Stimulated activated CD4-positive, alpha-beta T cell treated with anti-CD3 and anti-CD28 coated beads, TNF-alpha, amount 100 ng/mL, for 4 hours (primary cell): ENCODE data around the gene OLFM2.
"Not testable (repeated sequence)": the region's sequence is repeated elsewhere in the genome, so short reads cannot be mapped to it uniquely, and the experiment has no call there.

Experiments used
- DNase-seq, 3 experiments: peaks; one replicate each; pipeline ENCODE4 v3.0.0-alpha.2; 2020; ENCODE audit warnings: low read depth in 3 of 3

Gene OLFM2

GRCh38 chr19:9936326-9937000 lies at the start of gene OLFM2:
OLFM2 (minus strand) TSS chr19:9936515; CDS start chr19:9936366, 149 bp downstream.
- DNase-seq, result peak in 1 of 3 experiments; percentile 21

GRCh38 chr19:9981406-9982260 lies 45.3 kb upstream of the OLFM2 start:
- DNase-seq, result no peak

GRCh38 chr19:9972103-9972502 lies 35.8 kb upstream of the OLFM2 start:
- no peak for DNase-seq

- DNase-seq, result no peak
Measured at GRCh38 chr19:9971166-9971897, 35.0 kb upstream of the OLFM2 start.

GRCh38 chr19:9970481-9970880 lies 34.2 kb upstream of the OLFM2 start:
- DNase-seq, result no peak

- no peak for DNase-seq
Measured at GRCh38 chr19:9969688-9969975, 33.3 kb upstream of the OLFM2 start.

GRCh38 chr19:9968820-9969687 lies 32.7 kb upstream of the OLFM2 start:
- DNase-seq, result no peak

- no peak for DNase-seq
Measured at GRCh38 chr19:9967326-9967725, 31.0 kb upstream of the OLFM2 start.

- no peak for DNase-seq
Measured at GRCh38 chr19:9966448-9966847, 30.1 kb upstream of the OLFM2 start.

- no peak for DNase-seq
Measured at GRCh38 chr19:9966024-9966423, 29.7 kb upstream of the OLFM2 start.

GRCh38 chr19:9962623-9963290 lies 26.4 kb upstream of the OLFM2 start:
- DNase-seq, result no peak

- no peak for DNase-seq
Measured at GRCh38 chr19:9961103-9961502, 24.8 kb upstream of the OLFM2 start.

- no peak for DNase-seq
Measured at GRCh38 chr19:9958379-9958821, 22.1 kb upstream of the OLFM2 start.

- DNase-seq, result no peak
Measured at GRCh38 chr19:9956956-9957355, 20.6 kb upstream of the OLFM2 start.

GRCh38 chr19:9953802-9954542 lies 17.7 kb upstream of the OLFM2 start:
- DNase-seq, result no peak

GRCh38 chr19:9952276-9952675 lies 16.0 kb upstream of the OLFM2 start:
- no peak for DNase-seq

- DNase-seq, result no peak
Measured at GRCh38 chr19:9947441-9947840, 11.1 kb upstream of the OLFM2 start.

GRCh38 chr19:9946528-9947125 lies 10.3 kb upstream of the OLFM2 start:
- not testable (repeated sequence) for DNase-seq

- no peak for DNase-seq
Measured at GRCh38 chr19:9945319-9945966, 9.1 kb upstream of the OLFM2 start.
